ENCODE results near the gene UAP1.
"Not testable (repeated sequence)": the region's sequence is repeated elsewhere in the genome, so short reads cannot be mapped to it uniquely, and the experiment has no call there.

Gene UAP1

GRCh38 chr1:162596514-162597170, 35.1 kb downstream of the UAP1 start:
- Histone ChIP-seq H3K4me3 (ENCODE audit: low read length) (no peak overlapping the region), H3K9ac (ENCODE audit: low read length) (no peak overlapping the region), H3K27me3 (ENCODE audit: control insufficient read depth, insufficient read depth, low read length) (no peaks in the 10 kb centered on the region), H3K36me3 (ENCODE audit: control insufficient read depth, insufficient read depth, low read length) (no peaks in the 10 kb centered on the region), H3K27ac (ENCODE audit: low read depth, low read length) (no peak overlapping the region), H3K4me1 (ENCODE audit: control insufficient read depth, insufficient read depth, low read length) (no peaks in the 10 kb centered on the region)

- peaks cover 4% of the 10 kb centered on the region for H3K36me3 ChIP-seq (ENCODE audit: control insufficient read depth, insufficient read depth, low read length)
- H3K4me1 ChIP-seq (ENCODE audit: control insufficient read depth, insufficient read depth, low read length) = no peaks in the 10 kb centered on the region
- H3K9ac ChIP-seq (ENCODE audit: low read length) = no peak overlapping the region
- no peak overlapping the region for H3K4me3 ChIP-seq (ENCODE audit: low read length)
- H3K27ac ChIP-seq (ENCODE audit: low read depth, low read length) = no peak overlapping the region
- no peaks in the 10 kb centered on the region for H3K27me3 ChIP-seq (ENCODE audit: control insufficient read depth, insufficient read depth, low read length)
Measured at GRCh38 chr1:162599451-162599850, 37.9 kb downstream of the UAP1 start.

GRCh38 chr1:162603117-162603516, 41.6 kb downstream of the UAP1 start:
- not testable (repeated sequence) for H3K4me1 ChIP-seq (ENCODE audit: control insufficient read depth, insufficient read depth, low read length); H3K27ac ChIP-seq (ENCODE audit: low read depth, low read length); H3K9ac ChIP-seq (ENCODE audit: low read length); H3K4me3 ChIP-seq (ENCODE audit: low read length); H3K36me3 ChIP-seq (ENCODE audit: control insufficient read depth, insufficient read depth, low read length); H3K27me3 ChIP-seq (ENCODE audit: control insufficient read depth, insufficient read depth, low read length)

GRCh38 chr1:162605225-162605927, 43.9 kb downstream of the UAP1 start:
- Histone ChIP-seq H3K27me3 (ENCODE audit: control insufficient read depth, insufficient read depth, low read length) (no peaks in the 10 kb centered on the region), H3K36me3 (ENCODE audit: control insufficient read depth, insufficient read depth, low read length) (peaks cover 7% of the 10 kb centered on the region), H3K4me1 (ENCODE audit: control insufficient read depth, insufficient read depth, low read length) (no peaks in the 10 kb centered on the region), H3K27ac (ENCODE audit: low read depth, low read length) (no peak overlapping the region), H3K4me3 (ENCODE audit: low read length) (no peak overlapping the region), H3K9ac (ENCODE audit: low read length) (no peak overlapping the region)

GRCh38 chr1:162609306-162609705, 47.8 kb downstream of the UAP1 start:
- H3K9ac ChIP-seq (ENCODE audit: low read length) = no peak overlapping the region
- no peak overlapping the region for H3K4me3 ChIP-seq (ENCODE audit: low read length)
- H3K27me3 ChIP-seq (ENCODE audit: control insufficient read depth, insufficient read depth, low read length) = no peaks in the 10 kb centered on the region
- peaks cover 4% of the 10 kb centered on the region for H3K36me3 ChIP-seq (ENCODE audit: control insufficient read depth, insufficient read depth, low read length)
- no peak overlapping the region for H3K27ac ChIP-seq (ENCODE audit: low read depth, low read length)
- peaks cover 12% of the 10 kb centered on the region for H3K4me1 ChIP-seq (ENCODE audit: control insufficient read depth, insufficient read depth, low read length)

GRCh38 chr1:162612606-162613400, 51.3 kb downstream of the UAP1 start:
- Histone ChIP-seq H3K4me1 (ENCODE audit: control insufficient read depth, insufficient read depth, low read length) (peaks cover 12% of the 10 kb centered on the region), H3K9ac (ENCODE audit: low read length) (no peak overlapping the region), H3K36me3 (ENCODE audit: control insufficient read depth, insufficient read depth, low read length) (peaks cover 4% of the 10 kb centered on the region), H3K27ac (ENCODE audit: low read depth, low read length) (peak overlapping the region; percentile 46), H3K4me3 (ENCODE audit: low read length) (no peak overlapping the region), H3K27me3 (ENCODE audit: control insufficient read depth, insufficient read depth, low read length) (no peaks in the 10 kb centered on the region)

- H3K9ac ChIP-seq (ENCODE audit: low read length) = no peak overlapping the region
- no peak overlapping the region for H3K27ac ChIP-seq (ENCODE audit: low read depth, low read length)
- H3K36me3 ChIP-seq (ENCODE audit: control insufficient read depth, insufficient read depth, low read length) = no peaks in the 10 kb centered on the region
- peaks cover 12% of the 10 kb centered on the region for H3K4me1 ChIP-seq (ENCODE audit: control insufficient read depth, insufficient read depth, low read length)
- H3K27me3 ChIP-seq (ENCODE audit: control insufficient read depth, insufficient read depth, low read length) = no peaks in the 10 kb centered on the region
- H3K4me3 ChIP-seq (ENCODE audit: low read length) = no peak overlapping the region
Measured at GRCh38 chr1:162616848-162617247, 55.3 kb downstream of the UAP1 start.

- H3K36me3 ChIP-seq (ENCODE audit: control insufficient read depth, insufficient read depth, low read length) = no peaks in the 10 kb centered on the region
- H3K27ac ChIP-seq (ENCODE audit: low read depth, low read length) = no peak overlapping the region
- peaks cover 12% of the 10 kb centered on the region for H3K4me1 ChIP-seq (ENCODE audit: control insufficient read depth, insufficient read depth, low read length)
- no peaks in the 10 kb centered on the region for H3K27me3 ChIP-seq (ENCODE audit: control insufficient read depth, insufficient read depth, low read length)
- no peak overlapping the region for H3K9ac ChIP-seq (ENCODE audit: low read length)
- no peak overlapping the region for H3K4me3 ChIP-seq (ENCODE audit: low read length)
Measured at GRCh38 chr1:162617513-162617912, 56.0 kb downstream of the UAP1 start.

- no peak overlapping the region for H3K4me3 ChIP-seq (ENCODE audit: low read length)
- H3K4me1 ChIP-seq (ENCODE audit: control insufficient read depth, insufficient read depth, low read length) = no peaks in the 10 kb centered on the region
- H3K27me3 ChIP-seq (ENCODE audit: control insufficient read depth, insufficient read depth, low read length) = no peaks in the 10 kb centered on the region
- no peak overlapping the region for H3K9ac ChIP-seq (ENCODE audit: low read length)
- H3K27ac ChIP-seq (ENCODE audit: low read depth, low read length) = no peak overlapping the region
- no peaks in the 10 kb centered on the region for H3K36me3 ChIP-seq (ENCODE audit: control insufficient read depth, insufficient read depth, low read length)
Measured at GRCh38 chr1:162619076-162619475, 57.6 kb downstream of the UAP1 start.

GRCh38 chr1:162621256-162621655, 59.7 kb downstream of the UAP1 start:
- H3K27ac ChIP-seq (ENCODE audit: low read depth, low read length) = no peak overlapping the region
- no peak overlapping the region for H3K9ac ChIP-seq (ENCODE audit: low read length)
- H3K4me3 ChIP-seq (ENCODE audit: low read length) = no peak overlapping the region
- no peaks in the 10 kb centered on the region for H3K36me3 ChIP-seq (ENCODE audit: control insufficient read depth, insufficient read depth, low read length)
- no peaks in the 10 kb centered on the region for H3K27me3 ChIP-seq (ENCODE audit: control insufficient read depth, insufficient read depth, low read length)
- peaks cover 13% of the 10 kb centered on the region for H3K4me1 ChIP-seq (ENCODE audit: control insufficient read depth, insufficient read depth, low read length)

GRCh38 chr1:162625679-162626078, 64.2 kb downstream of the UAP1 start:
- Histone ChIP-seq H3K27me3 (ENCODE audit: control insufficient read depth, insufficient read depth, low read length) (no peaks in the 10 kb centered on the region), H3K9ac (ENCODE audit: low read length) (no peak overlapping the region), H3K4me1 (ENCODE audit: control insufficient read depth, insufficient read depth, low read length) (peaks cover 35% of the 10 kb centered on the region), H3K4me3 (ENCODE audit: low read length) (no peak overlapping the region), H3K36me3 (ENCODE audit: control insufficient read depth, insufficient read depth, low read length) (no peaks in the 10 kb centered on the region), H3K27ac (ENCODE audit: low read depth, low read length) (peak overlapping the region; percentile 90)

GRCh38 chr1:162626094-162626493, 64.6 kb downstream of the UAP1 start:
- H3K4me3 ChIP-seq (ENCODE audit: low read length) = no peak overlapping the region
- H3K9ac ChIP-seq (ENCODE audit: low read length) = no peak overlapping the region
- peaks cover 40% of the 10 kb centered on the region for H3K4me1 ChIP-seq (ENCODE audit: control insufficient read depth, insufficient read depth, low read length)
- H3K27me3 ChIP-seq (ENCODE audit: control insufficient read depth, insufficient read depth, low read length) = no peaks in the 10 kb centered on the region
- no peaks in the 10 kb centered on the region for H3K36me3 ChIP-seq (ENCODE audit: control insufficient read depth, insufficient read depth, low read length)
- peak overlapping the region; percentile 90 for H3K27ac ChIP-seq (ENCODE audit: low read depth, low read length)
